ENCODE measurements around the gene FLNB. TPM values are rescaled to one million over a fixed set of nuclear protein-coding genes. Genes with fewer than 3 reads are reported as not detected.

FLNB gene
- total and polyA plus RNA-seq, 10 of the 15 experiments (the other 5 are each of a cell fraction or from before 2014, with no cell fraction given): 13.6 to 51.8 (median 26.4) TPM

- no peak for TF ChIP-seq ATF3 (IDR thresholded peaks at IDR 0.05; ENCODE audit: borderline replicate concordance, extremely low read depth, low read depth, low read length)
- no peak for TF ChIP-seq ESRRA (IDR thresholded peaks at IDR 0.05; ENCODE audit: low read length)
- no peak for TF ChIP-seq USF2 (IDR thresholded peaks at IDR 0.05; ENCODE audit: borderline replicate concordance, low read depth, low read length)
These were observed 146.6 kb downstream of the FLNB start (continued) for GRCh38 chr3:58154626-58155449.

- no peaks in the 10 kb centered on the region for H3K27me3 ChIP-seq (replicated peaks in 1 of 2; ENCODE audit: control insufficient read depth in 2 of 2, insufficient read depth in 2 of 2, low read length in 1 of 2)
- DNase-seq (ENCODE audit: low read depth, low spot score) (no peak), ATAC-seq (no peak), FAIRE-seq (no peak)
- ChIA-PET CTCF (interaction anchor here (3.5 kb wide), 1 partner anchor 11 kb away, joined by 22 read pairs; no protein-coding TSS in a partner anchor), POLR2A (no interaction called here), SMC1A (ENCODE audit: uncharacterized antibody, unreplicated experiment) (interaction anchor here (2.2 kb wide), 1 partner anchor 10 kb away, joined by 5 read pairs; no protein-coding TSS in a partner anchor), RAD21 (ENCODE audit: unreplicated experiment) (no interaction called here)
- no TSS peak for BruUV-seq (replicated peaks)
- in situ Hi-C loops (cut with MboI) (no loop called here), intact Hi-C loops (cut with micrococcal nuclease; ENCODE audit: unreplicated experiment) (no loop called here)
- H3K9me3 ChIP-seq (replicated peaks; ENCODE audit: control insufficient read depth, insufficient read depth, low read length): no peaks in the 10 kb centered on the region
- no peak overlapping the region for H3K9ac ChIP-seq (ENCODE audit: control insufficient read depth, insufficient read depth, low read length)
- no peak overlapping the region for H3K4me3 ChIP-seq
- peaks cover 0 to 4% of the 10 kb centered on the region in 2 experiments; a peak in 3 of 4 replicates for H3K36me3 ChIP-seq (ENCODE audit: control insufficient read depth in 2 of 2, insufficient read depth in 2 of 2, low read length in 1 of 2)
- no peaks in the 10 kb centered on the region for H3K79me2 ChIP-seq (ENCODE audit: control insufficient read depth, insufficient read depth, low read length)
- no peaks in the 10 kb centered on the region for H4K20me1 ChIP-seq (ENCODE audit: control insufficient read depth, insufficient read depth)
- H2AFZ ChIP-seq (ENCODE audit: control insufficient read depth, low read depth, low read length): no peak overlapping the region
- H3K27ac ChIP-seq (ENCODE audit: control insufficient read depth, insufficient read depth): no peak overlapping the region
- H3K4me1 ChIP-seq (ENCODE audit: control insufficient read depth, insufficient read depth, low read length): no peaks in the 10 kb centered on the region
- 97% methylated on average over 10 of the region's 10 CpGs for WGBS (ENCODE audit: insufficient coverage, insufficient replicate concordance, low lambda C conversion rate, missing lambda C conversion rate)
- no peak overlapping the region for H3K4me2 ChIP-seq (ENCODE audit: control insufficient read depth, insufficient read depth)
- TF ChIP-seq CREB1 (IDR thresholded peaks at IDR 0.05; ENCODE audit: low read depth) (no peak), ESRRA (IDR thresholded peaks at IDR 0.05; ENCODE audit: low read length) (no peak), ZNF592 (IDR thresholded peaks at IDR 0.05) (no peak), ZNF274 (IDR thresholded peaks at IDR 0.05; ENCODE audit: insufficient read depth, insufficient read length) (no peak), SP1 (IDR thresholded peaks at IDR 0.05; ENCODE audit: low read depth, low read length) (no peak), CTCF (IDR thresholded peaks at IDR 0.05 in 2 of 3, conservative IDR thresholded peaks at IDR 0.05 in 1 of 3; ENCODE audit: control insufficient read depth in 2 of 3, extremely low read depth in 1 of 3, insufficient read depth in 1 of 3, low read depth in 3 of 3, low read length in 3 of 3) (no peak), IRF3 (IDR thresholded peaks at IDR 0.05) (no peak), EGR1 (IDR thresholded peaks at IDR 0.05; ENCODE audit: borderline replicate concordance in 1 of 2, low read depth in 2 of 2, low read length in 2 of 2) (no peak)
These were observed 147.6 kb downstream of the FLNB start for GRCh38 chr3:58155838-58156237.

Data from GM12878 (cell line).